ENCODE measurements around the gene TST.

Gene TST

GRCh38 chr22:37007651-37008050, 11.6 kb downstream of the TST start:
- TF ChIP-seq CTCF (IDR thresholded peaks at IDR 0.05; ENCODE audit: low read depth, low read length): no peak

GRCh38 chr22:37002633-37003032, 16.6 kb downstream of the TST start:
- H3K4me3 ChIP-seq (ENCODE audit: low read depth, low read length): no peak overlapping the region
- no peak for DNase-seq
- H3K27me3 ChIP-seq (ENCODE audit: insufficient read depth, low read depth, severe bottlenecking): peaks cover 45% of the 10 kb centered on the region
- H3K27ac ChIP-seq: no peak overlapping the region
- H3K36me3 ChIP-seq: no peaks in the 10 kb centered on the region
- peaks cover 4% of the 10 kb centered on the region for H3K9me3 ChIP-seq (ENCODE audit: severe bottlenecking)
- no peak for TF ChIP-seq CTCF (IDR thresholded peaks at IDR 0.05; ENCODE audit: low read depth, low read length)

More at GRCh38 chr22:37007651-37008050, 11.6 kb downstream of the TST start:
- no peak for DNase-seq
- H3K4me3 ChIP-seq (ENCODE audit: low read depth, low read length): no peak overlapping the region
- peaks cover 4% of the 10 kb centered on the region for H3K9me3 ChIP-seq (ENCODE audit: severe bottlenecking)
- H3K27ac ChIP-seq: no peak overlapping the region
- no peaks in the 10 kb centered on the region for H3K36me3 ChIP-seq
- H3K27me3 ChIP-seq (ENCODE audit: insufficient read depth, low read depth, severe bottlenecking): peaks cover 39% of the 10 kb centered on the region

DNA sequence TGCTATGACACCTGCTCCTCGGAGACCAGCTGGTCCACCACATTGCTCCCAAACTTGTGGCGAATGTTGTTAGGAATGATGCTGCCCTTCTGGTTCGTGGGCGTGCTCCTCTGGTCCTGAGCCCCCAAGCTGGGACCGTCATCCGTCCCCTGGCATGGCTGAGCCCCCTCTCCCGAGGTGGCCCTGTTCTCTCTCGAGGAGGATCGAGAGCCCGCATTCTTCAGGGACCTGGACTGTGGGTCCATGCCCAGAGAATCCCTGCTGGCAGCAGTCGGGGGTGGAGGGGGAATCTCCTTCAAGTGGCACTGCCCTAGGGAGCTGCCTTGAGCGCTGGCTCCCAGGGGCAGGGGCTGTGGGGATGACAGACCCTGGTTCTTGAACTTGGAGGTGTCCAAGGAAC, 17.4 kb downstream of the TST start:
- Histone ChIP-seq H3K36me3 (no peaks in the 10 kb centered on the region), H3K4me3 (ENCODE audit: low read depth, low read length) (no peak overlapping the region), H3K27me3 (ENCODE audit: insufficient read depth, low read depth, severe bottlenecking) (peaks cover 41% of the 10 kb centered on the region), H3K27ac (no peak overlapping the region), H3K9me3 (ENCODE audit: severe bottlenecking) (peaks cover 4% of the 10 kb centered on the region)
- no peak for DNase-seq
- no peak for TF ChIP-seq CTCF (IDR thresholded peaks at IDR 0.05; ENCODE audit: low read depth, low read length)

- Histone ChIP-seq H3K36me3 (no peaks in the 10 kb centered on the region), H3K4me3 (ENCODE audit: low read depth, low read length) (no peak overlapping the region), H3K27ac (no peak overlapping the region), H3K27me3 (ENCODE audit: insufficient read depth, low read depth, severe bottlenecking) (peaks cover 43% of the 10 kb centered on the region), H3K9me3 (ENCODE audit: severe bottlenecking) (peaks cover 4% of the 10 kb centered on the region)
- DNase-seq: no peak
- TF ChIP-seq CTCF (IDR thresholded peaks at IDR 0.05; ENCODE audit: low read depth, low read length): no peak
Measured at GRCh38 chr22:37000676-37001534, 18.3 kb downstream of the TST start.

DNA sequence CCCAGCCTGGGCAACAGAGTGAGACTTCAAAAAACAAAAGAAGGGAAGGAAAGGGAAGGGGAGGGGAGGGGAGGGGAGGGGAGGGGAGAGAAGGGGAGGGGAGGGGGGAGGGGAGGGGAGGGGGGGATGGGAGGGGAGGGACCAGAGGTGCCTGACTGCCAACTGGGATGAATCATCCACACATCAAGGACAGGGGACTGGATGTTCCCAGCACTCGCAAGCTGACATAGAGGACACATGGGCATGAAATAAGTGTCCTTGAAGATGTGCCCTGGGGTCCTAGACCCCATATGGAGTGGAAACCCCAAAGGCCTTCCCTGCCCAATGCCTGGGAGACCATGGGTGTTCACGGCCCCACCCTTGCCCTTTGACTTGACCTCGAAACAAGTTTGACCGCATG, 19.8 kb downstream of the TST start:
- H3K27me3 ChIP-seq (ENCODE audit: insufficient read depth, low read depth, severe bottlenecking): peaks cover 34% of the 10 kb centered on the region
- no peak overlapping the region for H3K4me3 ChIP-seq (ENCODE audit: low read depth, low read length)
- no peak for DNase-seq
- no peaks in the 10 kb centered on the region for H3K9me3 ChIP-seq (ENCODE audit: severe bottlenecking)
- no peak overlapping the region for H3K27ac ChIP-seq
- no peaks in the 10 kb centered on the region for H3K36me3 ChIP-seq
- TF ChIP-seq CTCF (IDR thresholded peaks at IDR 0.05; ENCODE audit: low read depth, low read length): no peak
